Esophagus muscularis mucosa (tissue), 3 donors: Measurements from ENCODE around the gene FFAR2.

Source experiments
- POLR2A ChIP-seq: fragments of 450-650 bp; IDR thresholded peaks from one replicate; pipeline ENCODE4 v1.6.1; 2017; ENCODE audit warnings: antibody characterized with exemption, moderate library complexity, mild to moderate bottlenecking, low read depth
- TF ChIP-seq, protein P1 (sequence below), 3 experiments: fragments of 200-600 bp in 2 of 3; fragments of 450-650 bp in 1 of 3; sonication (generic) in 2 of 3; IDR thresholded peaks; one replicate each; pipeline ENCODE4 v1.5.1; 2017 to 2019; ENCODE audit warnings: antibody characterized with exemption in 3 of 3, mild to moderate bottlenecking in 2 of 3, moderate library complexity in 1 of 3

DNA sequence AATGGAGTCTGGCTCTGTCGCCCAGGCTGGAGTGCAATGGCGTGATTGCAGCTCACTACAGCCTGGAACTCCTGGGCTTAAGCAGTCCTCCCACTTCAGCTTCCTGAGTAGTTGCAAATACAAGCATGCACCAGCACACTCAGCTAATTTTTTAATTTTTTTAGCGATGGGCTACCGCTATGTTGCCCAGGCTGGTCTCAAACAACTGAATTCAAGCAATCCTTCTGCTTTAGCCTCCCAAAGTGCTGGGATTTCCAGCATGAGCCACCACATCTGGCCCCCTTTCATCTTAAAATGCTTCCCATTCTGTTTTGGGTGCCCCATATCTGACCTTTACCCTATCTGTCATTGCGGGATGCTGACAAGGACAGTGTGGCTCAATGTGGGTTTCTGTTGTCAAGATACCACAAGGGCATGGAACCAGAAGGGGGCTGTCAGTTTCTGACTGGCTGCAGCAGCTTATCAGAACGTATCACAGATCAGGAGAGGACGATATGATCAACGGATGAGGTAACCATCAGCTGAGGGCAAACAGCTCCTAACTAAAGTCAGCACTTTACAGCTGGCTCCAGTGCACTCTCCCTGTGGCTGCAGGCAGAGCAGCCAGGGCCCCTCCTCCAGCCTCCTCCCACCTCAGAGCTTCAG, 44.8 kb upstream of the FFAR2 start:
- TF ChIP-seq, protein P1, sequence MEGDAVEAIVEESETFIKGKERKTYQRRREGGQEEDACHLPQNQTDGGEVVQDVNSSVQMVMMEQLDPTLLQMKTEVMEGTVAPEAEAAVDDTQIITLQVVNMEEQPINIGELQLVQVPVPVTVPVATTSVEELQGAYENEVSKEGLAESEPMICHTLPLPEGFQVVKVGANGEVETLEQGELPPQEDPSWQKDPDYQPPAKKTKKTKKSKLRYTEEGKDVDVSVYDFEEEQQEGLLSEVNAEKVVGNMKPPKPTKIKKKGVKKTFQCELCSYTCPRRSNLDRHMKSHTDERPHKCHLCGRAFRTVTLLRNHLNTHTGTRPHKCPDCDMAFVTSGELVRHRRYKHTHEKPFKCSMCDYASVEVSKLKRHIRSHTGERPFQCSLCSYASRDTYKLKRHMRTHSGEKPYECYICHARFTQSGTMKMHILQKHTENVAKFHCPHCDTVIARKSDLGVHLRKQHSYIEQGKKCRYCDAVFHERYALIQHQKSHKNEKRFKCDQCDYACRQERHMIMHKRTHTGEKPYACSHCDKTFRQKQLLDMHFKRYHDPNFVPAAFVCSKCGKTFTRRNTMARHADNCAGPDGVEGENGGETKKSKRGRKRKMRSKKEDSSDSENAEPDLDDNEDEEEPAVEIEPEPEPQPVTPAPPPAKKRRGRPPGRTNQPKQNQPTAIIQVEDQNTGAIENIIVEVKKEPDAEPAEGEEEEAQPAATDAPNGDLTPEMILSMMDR (IDR thresholded peaks at IDR 0.05), result no peak
- no peak for TF ChIP-seq POLR2A
